Measurements from ENCODE around the gene MCU.

DNA sequence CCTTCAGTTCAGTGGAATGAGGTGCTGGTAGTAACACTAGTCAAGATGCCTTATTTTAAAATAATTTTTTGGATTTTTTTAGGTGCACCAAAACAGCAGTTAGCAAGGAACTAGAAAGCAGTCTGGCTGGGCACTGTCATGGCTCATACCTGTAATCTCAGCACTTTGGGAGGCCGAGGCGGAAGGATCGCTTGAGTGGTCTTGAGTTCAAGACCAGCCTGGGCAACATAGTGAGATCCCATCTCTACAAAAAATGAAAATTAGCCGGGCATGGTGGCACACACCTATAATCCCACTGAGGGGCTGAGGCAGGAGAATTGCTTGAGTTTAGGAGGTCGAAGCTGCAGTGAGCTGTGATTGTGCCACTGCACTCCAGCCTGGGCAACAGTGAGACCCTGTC lies 236.9 kb downstream of the MCU start:
- TF ChIP-seq, protein P1, sequence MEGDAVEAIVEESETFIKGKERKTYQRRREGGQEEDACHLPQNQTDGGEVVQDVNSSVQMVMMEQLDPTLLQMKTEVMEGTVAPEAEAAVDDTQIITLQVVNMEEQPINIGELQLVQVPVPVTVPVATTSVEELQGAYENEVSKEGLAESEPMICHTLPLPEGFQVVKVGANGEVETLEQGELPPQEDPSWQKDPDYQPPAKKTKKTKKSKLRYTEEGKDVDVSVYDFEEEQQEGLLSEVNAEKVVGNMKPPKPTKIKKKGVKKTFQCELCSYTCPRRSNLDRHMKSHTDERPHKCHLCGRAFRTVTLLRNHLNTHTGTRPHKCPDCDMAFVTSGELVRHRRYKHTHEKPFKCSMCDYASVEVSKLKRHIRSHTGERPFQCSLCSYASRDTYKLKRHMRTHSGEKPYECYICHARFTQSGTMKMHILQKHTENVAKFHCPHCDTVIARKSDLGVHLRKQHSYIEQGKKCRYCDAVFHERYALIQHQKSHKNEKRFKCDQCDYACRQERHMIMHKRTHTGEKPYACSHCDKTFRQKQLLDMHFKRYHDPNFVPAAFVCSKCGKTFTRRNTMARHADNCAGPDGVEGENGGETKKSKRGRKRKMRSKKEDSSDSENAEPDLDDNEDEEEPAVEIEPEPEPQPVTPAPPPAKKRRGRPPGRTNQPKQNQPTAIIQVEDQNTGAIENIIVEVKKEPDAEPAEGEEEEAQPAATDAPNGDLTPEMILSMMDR (IDR thresholded peaks at IDR 0.05; ENCODE audit: low read depth, low read length): no peak
- no peak for TF ChIP-seq POLR2A (IDR thresholded peaks at IDR 0.05; ENCODE audit: extremely low read depth, insufficient read length)
- TF ChIP-seq, protein P2, sequence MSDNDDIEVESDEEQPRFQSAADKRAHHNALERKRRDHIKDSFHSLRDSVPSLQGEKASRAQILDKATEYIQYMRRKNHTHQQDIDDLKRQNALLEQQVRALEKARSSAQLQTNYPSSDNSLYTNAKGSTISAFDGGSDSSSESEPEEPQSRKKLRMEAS (IDR thresholded peaks at IDR 0.05; ENCODE audit: low read depth, low read length): no peak
- no peak for TF ChIP-seq MYC (IDR thresholded peaks at IDR 0.05; ENCODE audit: low read depth, low read length)
